GM12878 (cell line): ENCODE results near the gene MYCBPAP.

Source experiments
- BHLHE40 ChIP-seq, 2 experiments: fragments of 450-650 bp in 1 of 2; IDR thresholded peaks; 2 replicates each; pipeline ENCODE4 v1.6.1; 2011 to 2017; ENCODE audit warnings: low read depth in 2 of 2, borderline replicate concordance in 1 of 2, improper control_type of control experiment in 1 of 2, low read length in 1 of 2, mild to moderate bottlenecking in 1 of 2
- BRCA1 ChIP-seq: IDR thresholded peaks from 2 replicates; pipeline ENCODE4 v1.6.1; 2011; ENCODE audit warnings: low read depth, low read length, improper control_type of control experiment
- CBFB ChIP-seq: IDR thresholded peaks from 2 replicates; pipeline ENCODE4 v1.6.1; 2016; ENCODE audit warnings: antibody characterized with exemption, low read depth
- EZH2 ChIP-seq: IDR thresholded peaks from 2 replicates; pipeline ENCODE4 v1.6.1; 2012; ENCODE audit warnings: low read depth, mild to moderate bottlenecking, control low read depth, inconsistent platforms, low read length, borderline replicate concordance; ENCODE audit not compliant: control insufficient read depth
- GABPA ChIP-seq: IDR thresholded peaks from 2 replicates; pipeline ENCODE4 v1.6.1; 2014; ENCODE audit warnings: antibody characterized with exemption, low read depth, mild to moderate bottlenecking, inconsistent platforms
- ZNF592 ChIP-seq: fragments of 450-650 bp; IDR thresholded peaks from 2 replicates; pipeline ENCODE4 v1.6.1; 2017; ENCODE audit warnings: mild to moderate bottlenecking, moderate library complexity
- TF ChIP-seq, protein P1 (sequence below), 3 experiments: IDR thresholded peaks in 2 of 3; conservative IDR thresholded peaks in 1 of 3; 2 replicates each; pipeline ENCODE4 v1.5.1; 2011; ENCODE audit warnings: low read depth in 3 of 3, low read length in 3 of 3, mild to moderate bottlenecking in 3 of 3, control low read depth in 2 of 3, moderate library complexity in 2 of 3, inconsistent platforms in 1 of 3, mixed read lengths in 1 of 3; ENCODE audit not compliant: control insufficient read depth in 2 of 3, insufficient read depth in 1 of 3; ENCODE audit errors: extremely low read depth in 1 of 3

- no peak for TF ChIP-seq CBFB
- TF ChIP-seq, protein P1, sequence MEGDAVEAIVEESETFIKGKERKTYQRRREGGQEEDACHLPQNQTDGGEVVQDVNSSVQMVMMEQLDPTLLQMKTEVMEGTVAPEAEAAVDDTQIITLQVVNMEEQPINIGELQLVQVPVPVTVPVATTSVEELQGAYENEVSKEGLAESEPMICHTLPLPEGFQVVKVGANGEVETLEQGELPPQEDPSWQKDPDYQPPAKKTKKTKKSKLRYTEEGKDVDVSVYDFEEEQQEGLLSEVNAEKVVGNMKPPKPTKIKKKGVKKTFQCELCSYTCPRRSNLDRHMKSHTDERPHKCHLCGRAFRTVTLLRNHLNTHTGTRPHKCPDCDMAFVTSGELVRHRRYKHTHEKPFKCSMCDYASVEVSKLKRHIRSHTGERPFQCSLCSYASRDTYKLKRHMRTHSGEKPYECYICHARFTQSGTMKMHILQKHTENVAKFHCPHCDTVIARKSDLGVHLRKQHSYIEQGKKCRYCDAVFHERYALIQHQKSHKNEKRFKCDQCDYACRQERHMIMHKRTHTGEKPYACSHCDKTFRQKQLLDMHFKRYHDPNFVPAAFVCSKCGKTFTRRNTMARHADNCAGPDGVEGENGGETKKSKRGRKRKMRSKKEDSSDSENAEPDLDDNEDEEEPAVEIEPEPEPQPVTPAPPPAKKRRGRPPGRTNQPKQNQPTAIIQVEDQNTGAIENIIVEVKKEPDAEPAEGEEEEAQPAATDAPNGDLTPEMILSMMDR (IDR thresholded peaks at IDR 0.05 in 2 of 3, conservative IDR thresholded peaks at IDR 0.05 in 1 of 3; ENCODE audit: control insufficient read depth in 2 of 3, extremely low read depth in 1 of 3, insufficient read depth in 1 of 3, low read depth in 3 of 3, low read length in 3 of 3) = peak in 1 of 3 experiments; percentile 41; a peak in 2 of 6 replicates
- TF ChIP-seq BHLHE40 (IDR thresholded peaks at IDR 0.05; ENCODE audit: borderline replicate concordance in 1 of 2, low read depth in 2 of 2, low read length in 1 of 2) = no peak
- no peak for TF ChIP-seq BRCA1
- no peak for TF ChIP-seq ZNF592
- no peak for TF ChIP-seq EZH2
- TF ChIP-seq GABPA = no peak
These were observed 26.2 kb downstream of the MYCBPAP start for GRCh38 chr17:50534222-50534978.
